Parathyroid adenoma (tissue), 2 donors: ENCODE data around the gene RPP30.

ENCODE experiments used
- H2AFZ ChIP-seq: fragments of 300-600 bp; sonication (generic); one replicate; pipeline ENCODE4 v1.7.0; 2017; ENCODE audit warnings: antibody characterized with exemption, mild to moderate bottlenecking
- H3K27ac ChIP-seq: fragments of 300-600 bp; sonication (generic); one replicate; pipeline ENCODE4 v1.7.0; 2017
- H3K27me3 ChIP-seq: fragments of 300-600 bp; sonication (generic); one replicate; pipeline ENCODE4 v1.7.0; 2017; ENCODE audit warnings: low read length; ENCODE audit not compliant: control insufficient read depth, insufficient read depth
- H3K36me3 ChIP-seq: fragments of 300-600 bp; sonication (generic); one replicate; pipeline ENCODE4 v1.7.0; 2017; ENCODE audit warnings: low read length; ENCODE audit not compliant: control insufficient read depth, insufficient read depth
- H3K4me1 ChIP-seq: fragments of 300-600 bp; sonication (generic); one replicate; pipeline ENCODE4 v1.7.0; 2017; ENCODE audit warnings: control low read depth
- H3K4me2 ChIP-seq: fragments of 300-600 bp; sonication (generic); one replicate; pipeline ENCODE4 v1.7.0; 2017; ENCODE audit warnings: low read length
- H3K4me3 ChIP-seq: fragments of 300-600 bp; sonication (generic); one replicate; pipeline ENCODE4 v1.7.0; 2017; ENCODE audit warnings: low read depth, low read length
- H3K79me2 ChIP-seq: fragments of 300-600 bp; sonication (generic); one replicate; pipeline ENCODE4 v1.7.0; 2017; ENCODE audit warnings: control low read depth
- H3K9ac ChIP-seq: fragments of 300-600 bp; sonication (generic); one replicate; pipeline ENCODE4 v1.7.0; 2017; ENCODE audit warnings: mild to moderate bottlenecking
- H3K9me3 ChIP-seq: fragments of 300-600 bp; sonication (generic); one replicate; pipeline ENCODE4 v1.7.0; 2017; ENCODE audit warnings: low read length; ENCODE audit not compliant: control insufficient read depth
- TF ChIP-seq, protein P1 (sequence below): fragments of 300-600 bp; sonication (generic); IDR thresholded peaks from one replicate; pipeline ENCODE4 v1.7.0; 2017; ENCODE audit warnings: antibody characterized with exemption, mild to moderate bottlenecking
- donor health status: primary hyperparathyroidism.

RPP30 gene

DNA sequence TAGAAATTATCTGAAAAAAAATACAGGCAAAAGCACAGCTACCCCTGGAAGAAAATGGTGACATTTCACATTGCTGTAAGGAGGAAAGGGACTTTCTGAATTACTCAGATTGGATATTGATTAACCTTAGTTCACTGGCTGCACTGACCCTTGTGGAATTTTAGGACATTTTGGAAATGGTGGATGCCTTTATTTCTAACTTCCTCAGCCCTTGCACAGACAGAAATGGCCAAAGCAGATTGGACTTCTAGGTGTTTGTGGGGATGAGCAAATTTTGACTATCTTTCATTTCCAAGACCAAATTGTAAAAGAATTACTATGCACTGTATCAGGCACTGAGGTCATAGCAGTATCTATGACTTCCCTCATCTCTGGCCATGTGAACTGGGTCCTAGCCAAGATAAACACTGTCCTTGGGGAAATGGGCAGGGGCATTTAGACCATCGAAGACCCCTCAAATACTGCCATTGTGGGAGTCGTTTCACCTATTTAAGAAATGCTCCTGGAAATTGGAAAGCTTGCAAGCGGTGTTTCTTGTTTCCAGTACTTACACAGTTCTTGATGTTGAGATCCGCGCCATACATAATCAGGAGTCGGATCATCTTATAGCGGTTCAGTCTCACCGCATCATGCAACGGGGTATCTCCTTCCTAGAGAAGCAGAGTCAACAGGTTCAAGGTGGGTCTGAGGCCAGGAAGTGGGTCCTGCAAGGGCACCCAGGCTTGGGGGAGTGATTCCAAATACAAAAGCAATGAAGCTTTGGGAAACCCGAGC lies 43.4 kb downstream of the RPP30 start:
- Histone ChIP-seq H3K9me3 (no peaks in the 10 kb centered on the region), H3K4me3 (no peak overlapping the region), H3K79me2 (no peaks in the 10 kb centered on the region), H3K4me1 (no peaks in the 10 kb centered on the region), H3K27ac (no peak overlapping the region), H2AFZ (no peak overlapping the region), H3K27me3 (no peaks in the 10 kb centered on the region), H3K4me2 (no peak overlapping the region), H3K9ac (no peak overlapping the region), H3K36me3 (no peaks in the 10 kb centered on the region)
- TF ChIP-seq, protein P1, sequence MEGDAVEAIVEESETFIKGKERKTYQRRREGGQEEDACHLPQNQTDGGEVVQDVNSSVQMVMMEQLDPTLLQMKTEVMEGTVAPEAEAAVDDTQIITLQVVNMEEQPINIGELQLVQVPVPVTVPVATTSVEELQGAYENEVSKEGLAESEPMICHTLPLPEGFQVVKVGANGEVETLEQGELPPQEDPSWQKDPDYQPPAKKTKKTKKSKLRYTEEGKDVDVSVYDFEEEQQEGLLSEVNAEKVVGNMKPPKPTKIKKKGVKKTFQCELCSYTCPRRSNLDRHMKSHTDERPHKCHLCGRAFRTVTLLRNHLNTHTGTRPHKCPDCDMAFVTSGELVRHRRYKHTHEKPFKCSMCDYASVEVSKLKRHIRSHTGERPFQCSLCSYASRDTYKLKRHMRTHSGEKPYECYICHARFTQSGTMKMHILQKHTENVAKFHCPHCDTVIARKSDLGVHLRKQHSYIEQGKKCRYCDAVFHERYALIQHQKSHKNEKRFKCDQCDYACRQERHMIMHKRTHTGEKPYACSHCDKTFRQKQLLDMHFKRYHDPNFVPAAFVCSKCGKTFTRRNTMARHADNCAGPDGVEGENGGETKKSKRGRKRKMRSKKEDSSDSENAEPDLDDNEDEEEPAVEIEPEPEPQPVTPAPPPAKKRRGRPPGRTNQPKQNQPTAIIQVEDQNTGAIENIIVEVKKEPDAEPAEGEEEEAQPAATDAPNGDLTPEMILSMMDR: no peak

DNA sequence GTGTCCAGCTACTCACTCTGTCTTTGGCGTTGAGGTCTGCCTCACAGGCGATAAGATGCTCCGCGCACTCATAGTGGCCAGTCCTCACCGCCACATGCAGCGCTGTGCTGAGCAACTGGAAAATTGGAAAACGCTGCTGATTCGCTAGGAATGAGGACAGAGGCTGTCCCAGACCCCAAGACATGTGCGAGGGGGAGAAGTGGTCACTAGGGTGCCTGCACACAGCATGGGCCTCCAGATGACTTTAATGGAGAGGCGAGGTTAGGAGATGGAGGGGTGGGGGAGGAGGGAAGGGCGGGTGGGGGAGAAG lies 43.9 kb downstream of the RPP30 start:
- no peak overlapping the region for H3K27ac ChIP-seq
- H3K4me3 ChIP-seq: no peak overlapping the region
- H3K4me2 ChIP-seq: no peak overlapping the region
- H3K9me3 ChIP-seq: no peaks in the 10 kb centered on the region
- H3K79me2 ChIP-seq: no peaks in the 10 kb centered on the region
- H2AFZ ChIP-seq: no peak overlapping the region
- H3K9ac ChIP-seq: no peak overlapping the region
- H3K36me3 ChIP-seq: no peaks in the 10 kb centered on the region
- H3K27me3 ChIP-seq: no peaks in the 10 kb centered on the region
- H3K4me1 ChIP-seq: no peaks in the 10 kb centered on the region
- TF ChIP-seq, protein P1: no peak

DNA sequence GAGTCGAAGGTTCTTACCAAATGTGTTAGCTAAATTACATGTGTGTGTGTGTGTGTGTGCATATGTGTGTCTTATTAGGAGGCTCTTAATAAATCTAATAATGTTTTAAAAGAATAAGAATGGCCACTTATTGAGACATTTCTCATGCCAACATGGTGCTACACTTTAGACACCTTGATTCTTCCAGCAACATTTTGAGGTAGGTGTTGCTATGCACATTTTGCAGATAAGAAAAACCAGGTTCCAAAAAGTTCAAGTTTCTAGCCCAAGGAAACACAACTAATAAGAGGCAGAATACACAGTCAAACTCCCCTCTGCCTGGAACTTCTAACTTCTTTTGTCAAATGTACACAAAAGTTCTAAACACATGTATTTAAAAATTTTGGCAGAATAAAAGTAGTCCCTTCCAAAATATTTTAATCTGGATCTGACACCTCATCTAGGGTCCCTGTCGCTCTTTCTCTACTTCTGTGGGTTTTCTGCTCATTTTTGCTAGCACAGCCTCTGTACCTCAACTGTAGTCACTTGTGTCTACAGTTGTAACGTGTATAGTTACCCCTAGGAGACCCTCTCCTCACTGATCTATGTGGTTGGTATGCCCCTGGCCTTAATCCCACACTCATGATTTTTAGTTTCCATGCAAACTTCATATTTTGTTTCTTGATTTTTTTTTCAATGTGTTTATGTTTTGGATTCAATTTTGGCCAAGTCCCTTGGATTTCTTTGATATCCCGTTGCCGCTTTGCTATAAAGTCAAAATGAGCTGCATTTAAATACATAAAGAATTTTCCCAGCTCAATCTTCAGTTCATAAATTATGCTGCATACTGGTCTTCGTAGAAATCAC lies 44.8 kb downstream of the RPP30 start:
- no peak overlapping the region for H3K4me2 ChIP-seq
- no peaks in the 10 kb centered on the region for H3K36me3 ChIP-seq
- TF ChIP-seq, protein P1: no peak
- no peaks in the 10 kb centered on the region for H3K27me3 ChIP-seq
- H3K9me3 ChIP-seq: no peaks in the 10 kb centered on the region
- no peak overlapping the region for H2AFZ ChIP-seq
- H3K9ac ChIP-seq: no peak overlapping the region
- H3K4me1 ChIP-seq: no peaks in the 10 kb centered on the region
- H3K79me2 ChIP-seq: no peaks in the 10 kb centered on the region
- H3K4me3 ChIP-seq: no peak overlapping the region
- H3K27ac ChIP-seq: no peak overlapping the region

DNA sequence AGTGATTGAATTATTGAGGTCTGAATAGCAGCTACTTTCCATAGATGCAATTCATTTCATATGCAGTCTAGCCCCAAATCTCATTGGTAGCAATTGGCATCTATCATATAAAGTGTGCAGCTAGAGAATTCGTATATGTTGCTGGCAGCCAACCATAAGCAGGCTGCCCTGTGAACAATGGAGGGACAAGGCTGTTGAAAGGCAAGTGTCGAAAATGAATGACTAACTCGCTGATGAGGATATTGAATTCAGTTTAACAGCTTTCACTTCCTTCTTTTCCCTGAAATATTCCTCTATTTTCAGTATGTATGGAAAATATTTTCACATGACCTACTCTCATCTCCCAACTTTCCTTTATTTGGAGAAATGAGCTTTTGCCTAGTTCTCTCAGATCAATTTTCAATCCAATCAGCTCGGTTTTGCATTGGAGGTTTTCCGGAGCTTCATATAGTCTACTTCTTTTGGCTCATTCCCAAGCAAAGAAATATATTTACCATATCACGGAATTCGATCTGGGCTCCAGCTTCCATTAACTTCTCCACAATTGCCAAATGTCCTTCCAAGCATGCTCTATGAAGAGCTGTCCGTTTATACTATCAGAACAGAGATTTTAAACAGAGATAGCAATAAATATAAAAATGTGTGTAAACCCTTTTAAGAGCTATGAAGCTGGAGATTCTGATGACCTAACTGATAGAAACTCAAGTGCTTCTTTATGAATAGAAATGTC lies 45.6 kb downstream of the RPP30 start:
- H3K36me3 ChIP-seq: no peaks in the 10 kb centered on the region
- H3K27me3 ChIP-seq: no peaks in the 10 kb centered on the region
- no peaks in the 10 kb centered on the region for H3K9me3 ChIP-seq
- H3K4me2 ChIP-seq: no peak overlapping the region
- H3K9ac ChIP-seq: no peak overlapping the region
- no peaks in the 10 kb centered on the region for H3K79me2 ChIP-seq
- H3K4me3 ChIP-seq: no peak overlapping the region
- no peaks in the 10 kb centered on the region for H3K4me1 ChIP-seq
- H2AFZ ChIP-seq: no peak overlapping the region
- no peak overlapping the region for H3K27ac ChIP-seq
- TF ChIP-seq, protein P1: no peak
